Measurements from ENCODE around the gene EGLN1.

Gene EGLN1

GRCh38 chr1:231407547-231408396, 14.3 kb downstream of the EGLN1 start:
- peak; percentile 55 for DNase-seq (ENCODE audit: low read depth)
- TF ChIP-seq CTCF (conservative IDR thresholded peaks at IDR 0.05; ENCODE audit: low read length), result no peak
- no peak overlapping the region for H3K4me3 ChIP-seq (ENCODE audit: low read length)

- H3K4me3 ChIP-seq (ENCODE audit: low read length), result no peak overlapping the region
- no peak for DNase-seq (ENCODE audit: low read depth)
- no peak for TF ChIP-seq CTCF (conservative IDR thresholded peaks at IDR 0.05; ENCODE audit: low read length)
Measured at GRCh38 chr1:231407049-231407448, 15.0 kb downstream of the EGLN1 start.

GRCh38 chr1:231404318-231404717, 17.8 kb downstream of the EGLN1 start:
- no peak for TF ChIP-seq CTCF (conservative IDR thresholded peaks at IDR 0.05; ENCODE audit: low read length)
- no peak for DNase-seq (ENCODE audit: low read depth)
- H3K4me3 ChIP-seq (ENCODE audit: low read length), result no peak overlapping the region

- no peak for DNase-seq (ENCODE audit: low read depth)
- H3K4me3 ChIP-seq (ENCODE audit: low read length), result no peak overlapping the region
- no peak for TF ChIP-seq CTCF (conservative IDR thresholded peaks at IDR 0.05; ENCODE audit: low read length)
Measured at GRCh38 chr1:231401478-231401877, 20.6 kb downstream of the EGLN1 start.

GRCh38 chr1:231397886-231398671, 24.0 kb downstream of the EGLN1 start:
- TF ChIP-seq CTCF (conservative IDR thresholded peaks at IDR 0.05; ENCODE audit: low read length), result no peak
- DNase-seq (ENCODE audit: low read depth), result peak; percentile 52

GRCh38 chr1:231396643-231397042, 25.4 kb downstream of the EGLN1 start:
- no peak overlapping the region for H3K4me3 ChIP-seq (ENCODE audit: low read length)
- TF ChIP-seq CTCF (conservative IDR thresholded peaks at IDR 0.05; ENCODE audit: low read length), result no peak

More at GRCh38 chr1:231397886-231398671, 24.0 kb downstream of the EGLN1 start:
- no peak overlapping the region for H3K4me3 ChIP-seq (ENCODE audit: low read length)

More at GRCh38 chr1:231396643-231397042, 25.4 kb downstream of the EGLN1 start:
- no peak for DNase-seq (ENCODE audit: low read depth)

Data from AG10803 (cell line).